GM12865 (cell line): ENCODE data around the gene TRMT61A.

Experiments used
- DNase-seq: peaks from one replicate; pipeline ENCODE4 v3.0.0; 2010; ENCODE audit warnings: low read depth
- H3K4me3 ChIP-seq: 2 replicates; pipeline ENCODE4 v1.5.1; 2011; ENCODE audit warnings: mild to moderate bottlenecking, low read depth, low read length, control low read depth
- TF ChIP-seq, protein P1 (sequence below): IDR thresholded peaks from 2 replicates; pipeline ENCODE4 v1.5.1; 2011; ENCODE audit warnings: low read length, control low read depth, low read depth, inconsistent platforms; ENCODE audit not compliant: insufficient read depth; ENCODE audit errors: missing control alignments

Gene TRMT61A

DNA sequence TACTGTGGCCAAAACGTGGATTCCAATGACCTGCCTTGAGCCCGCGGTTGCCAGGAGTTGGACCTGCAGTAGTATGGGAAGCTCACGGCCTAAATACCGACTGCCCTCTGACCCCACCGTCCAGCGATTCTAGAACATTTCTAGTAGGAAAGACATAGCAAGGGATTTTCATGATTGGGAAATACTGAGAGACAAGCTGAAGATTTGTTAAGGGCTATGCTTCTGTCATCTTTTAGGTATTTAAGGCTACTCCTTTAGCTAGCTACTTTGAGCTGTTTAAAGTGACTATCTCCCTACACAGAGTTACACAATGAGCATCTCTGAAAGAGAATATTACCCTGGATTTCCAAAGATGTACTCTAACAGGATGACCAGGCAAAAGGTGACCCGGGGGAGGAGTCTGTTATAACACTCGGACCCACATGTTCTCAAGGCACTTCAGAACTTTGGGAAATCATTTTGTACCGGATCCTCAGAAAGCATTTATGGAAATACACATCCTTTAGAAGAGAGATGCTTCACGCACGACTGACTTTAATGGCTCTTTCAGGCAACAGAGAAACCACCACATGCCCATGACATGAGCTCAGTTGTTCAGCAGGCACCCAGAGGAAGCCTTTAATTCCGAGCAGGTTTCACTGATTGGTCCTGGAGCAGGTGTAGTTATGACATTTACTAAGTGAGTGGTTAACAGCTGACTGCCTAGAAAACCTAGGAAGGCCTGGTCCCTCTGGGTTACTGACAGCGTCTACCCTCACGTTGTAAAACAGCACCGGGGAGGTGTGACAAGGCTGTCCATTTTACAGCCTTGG is 29.3 kb downstream of the TRMT61A start:
- TF ChIP-seq, protein P1, sequence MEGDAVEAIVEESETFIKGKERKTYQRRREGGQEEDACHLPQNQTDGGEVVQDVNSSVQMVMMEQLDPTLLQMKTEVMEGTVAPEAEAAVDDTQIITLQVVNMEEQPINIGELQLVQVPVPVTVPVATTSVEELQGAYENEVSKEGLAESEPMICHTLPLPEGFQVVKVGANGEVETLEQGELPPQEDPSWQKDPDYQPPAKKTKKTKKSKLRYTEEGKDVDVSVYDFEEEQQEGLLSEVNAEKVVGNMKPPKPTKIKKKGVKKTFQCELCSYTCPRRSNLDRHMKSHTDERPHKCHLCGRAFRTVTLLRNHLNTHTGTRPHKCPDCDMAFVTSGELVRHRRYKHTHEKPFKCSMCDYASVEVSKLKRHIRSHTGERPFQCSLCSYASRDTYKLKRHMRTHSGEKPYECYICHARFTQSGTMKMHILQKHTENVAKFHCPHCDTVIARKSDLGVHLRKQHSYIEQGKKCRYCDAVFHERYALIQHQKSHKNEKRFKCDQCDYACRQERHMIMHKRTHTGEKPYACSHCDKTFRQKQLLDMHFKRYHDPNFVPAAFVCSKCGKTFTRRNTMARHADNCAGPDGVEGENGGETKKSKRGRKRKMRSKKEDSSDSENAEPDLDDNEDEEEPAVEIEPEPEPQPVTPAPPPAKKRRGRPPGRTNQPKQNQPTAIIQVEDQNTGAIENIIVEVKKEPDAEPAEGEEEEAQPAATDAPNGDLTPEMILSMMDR = no peak
- H3K4me3 ChIP-seq = no peak overlapping the region
- DNase-seq = no peak

DNA sequence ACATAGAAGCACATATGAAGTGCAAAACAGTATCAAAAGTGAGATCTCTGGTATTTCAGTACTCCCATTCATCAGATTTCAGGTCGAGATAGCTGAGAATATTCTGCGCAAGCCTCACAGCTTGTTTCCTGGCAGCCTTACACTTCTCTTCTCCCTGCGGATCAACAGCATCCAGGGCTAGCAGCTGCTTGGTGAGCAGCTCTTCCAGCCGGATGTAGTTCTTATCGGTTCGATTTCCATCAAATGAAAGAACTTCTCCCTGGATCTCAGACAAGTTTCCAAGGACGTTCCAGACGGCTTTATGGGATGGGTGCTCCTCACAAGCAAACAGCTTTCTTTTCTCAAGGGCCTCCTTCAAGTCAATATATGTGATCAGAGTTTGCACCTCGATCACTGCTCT is 30.8 kb downstream of the TRMT61A start:
- H3K4me3 ChIP-seq = no peak overlapping the region
- DNase-seq = no peak
- TF ChIP-seq, protein P1 = no peak

DNA sequence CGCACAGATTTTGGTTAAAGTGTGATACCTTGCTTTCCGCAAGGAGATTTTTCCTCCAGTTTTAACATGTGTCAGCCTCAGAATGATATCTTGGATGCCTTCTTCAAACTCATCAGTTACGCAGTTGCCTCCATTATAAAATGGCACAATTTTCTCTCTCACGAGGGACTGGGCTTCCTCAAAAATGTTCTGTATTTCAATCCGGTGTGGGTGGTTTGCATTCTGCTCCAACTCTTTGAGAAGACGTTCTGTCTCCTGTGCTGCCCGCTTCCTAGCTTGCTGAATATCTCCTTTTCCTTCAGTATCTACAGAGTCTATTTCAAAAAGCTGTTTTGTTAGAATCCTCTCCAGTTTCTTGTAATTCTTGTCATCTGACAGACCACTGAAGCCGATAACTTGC is 31.7 kb downstream of the TRMT61A start:
- H3K4me3 ChIP-seq = peak overlapping the region; percentile 91
- no peak for DNase-seq
- TF ChIP-seq, protein P1 = no peak

DNA sequence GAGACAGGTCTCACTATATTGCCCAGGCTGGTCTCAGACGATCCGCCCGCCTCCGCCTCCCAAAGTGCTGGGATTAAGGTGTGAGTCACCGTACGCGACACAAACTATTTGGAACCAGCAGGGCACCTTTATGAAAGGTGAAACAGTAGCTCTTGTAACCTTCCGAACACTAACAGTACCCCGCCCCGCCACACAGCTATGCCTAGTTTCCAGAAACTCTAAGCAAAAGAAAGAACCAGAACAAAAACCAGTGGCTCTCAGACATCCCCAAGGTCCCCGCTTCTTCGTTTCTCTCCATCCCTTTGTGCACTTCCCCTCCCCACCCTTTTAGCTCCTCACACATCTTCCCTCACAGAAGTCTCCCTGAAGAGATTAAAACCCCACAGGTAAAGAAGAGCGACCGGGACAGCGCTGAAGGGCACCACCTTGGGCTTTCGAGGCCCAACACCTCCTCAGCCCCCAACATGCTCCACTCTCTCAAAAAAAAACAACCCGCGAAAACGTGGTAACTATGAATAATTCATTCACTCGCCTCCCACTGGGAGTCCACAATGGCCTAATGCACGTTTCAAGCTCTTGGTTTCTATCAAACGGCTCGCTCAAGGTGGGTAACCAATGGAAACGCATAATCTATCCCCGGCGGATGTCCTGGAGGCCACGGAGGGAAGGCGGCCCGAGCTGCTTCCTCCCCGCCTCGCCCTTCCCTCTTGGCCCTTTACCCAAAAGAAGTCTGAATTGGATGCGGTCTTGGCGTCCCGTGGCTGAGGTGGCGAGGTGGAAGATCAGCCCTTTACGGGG is 32.6 kb downstream of the TRMT61A start:
- DNase-seq = peak; percentile 69

DNA sequence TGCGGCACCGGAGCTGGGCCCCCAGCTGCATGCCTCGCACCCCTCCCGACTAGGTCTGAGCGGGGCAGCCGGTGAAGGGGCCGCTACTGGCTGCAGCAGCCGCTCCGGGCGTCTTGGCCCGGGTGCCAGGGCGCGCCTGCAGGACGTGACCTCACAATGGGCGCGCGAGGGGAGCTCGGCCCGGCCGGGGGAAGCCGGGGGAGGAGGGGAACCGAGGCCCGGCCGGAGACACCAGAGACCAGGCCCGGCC is 33.1 kb downstream of the TRMT61A start:
- peak overlapping the region; percentile 91 for H3K4me3 ChIP-seq
- TF ChIP-seq, protein P1 = no peak
- DNase-seq = peak; percentile 66

More for the DNA sequence above, 32.6 kb downstream of the TRMT61A start:
- TF ChIP-seq, protein P1 = no peak
- H3K4me3 ChIP-seq = peak overlapping the region; percentile 91

DNA sequence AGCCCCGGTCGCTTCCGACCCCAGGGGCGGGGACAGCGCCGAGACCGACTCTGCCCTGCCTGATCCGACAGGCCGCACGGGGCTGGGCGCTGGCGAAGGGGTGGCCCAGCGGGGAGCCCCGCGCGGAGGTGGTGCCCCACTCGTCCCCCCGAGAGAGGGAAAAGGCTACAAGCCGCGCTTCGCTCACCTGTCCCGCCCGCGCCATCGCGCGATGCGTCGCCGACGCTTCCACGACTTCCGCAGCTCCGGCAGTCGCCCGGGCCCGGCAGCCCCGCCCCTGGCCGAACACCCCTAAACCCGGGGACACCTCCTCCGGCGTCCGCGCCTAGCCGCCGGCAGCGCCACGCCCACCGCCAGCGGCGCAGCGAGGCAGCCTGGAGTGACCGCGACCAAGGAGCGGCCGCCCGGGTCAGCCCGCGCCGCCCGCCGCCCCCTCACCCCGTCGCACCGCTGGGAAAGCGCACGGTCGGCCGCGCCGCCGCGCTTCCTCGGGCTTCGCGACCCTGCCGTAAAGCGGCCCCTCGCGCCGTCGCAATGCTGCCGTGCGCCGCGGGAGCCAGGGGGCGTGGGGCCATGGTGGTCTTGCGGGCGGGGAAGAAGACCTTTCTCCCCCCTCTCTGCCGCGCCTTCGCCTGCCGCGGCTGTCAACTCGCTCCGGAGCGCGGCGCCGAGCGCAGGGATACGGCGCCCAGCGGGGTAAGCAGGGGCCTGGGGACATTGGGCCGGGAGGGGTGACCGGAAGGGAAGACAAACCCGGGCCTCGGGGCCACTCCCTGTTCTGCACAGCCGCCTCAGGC is 33.6 kb downstream of the TRMT61A start, which contains the start of the genes BAG5 and COA8:
BAG5 (minus strand) TSS at position 229 of the 797 bp plus-strand sequence. CDS start 1,493 bp downstream, outside the sequence.
COA8 (plus strand) TSS at position 532 of the 797 bp plus-strand sequence; CDS start at position 574, 42 bp downstream.
- TF ChIP-seq, protein P1 = no peak
- DNase-seq = peak; percentile 93
- peak within 1 kb of the TSS; percentile 91 for H3K4me3 ChIP-seq
